Urothelium cell line (cell line): Measurements from ENCODE around the gene B4GALT6.
A peak's percentile ranks its signal among the peaks of the same experiment; 100 is the strongest.
"Not testable (repeated sequence)": the region's sequence is repeated elsewhere in the genome, so short reads cannot be mapped to it uniquely, and the experiment has no call there.

Source experiments
- DNase-seq: peaks from one replicate; pipeline ENCODE4 v3.0.0; 2011; ENCODE audit warnings: low spot score, mixed read lengths
- FAIRE-seq: peaks from 2 replicates; lab custom pipeline; 2011; peaks lifted over from hg19 to GRCh38; lab: Jason Lieb, UNC

B4GALT6 gene

GRCh38 chr18:31684279-31685096 is at the start of gene B4GALT6:
B4GALT6 (minus strand) TSS chr18:31684581; CDS start chr18:31684426, 155 bp downstream.
- FAIRE-seq (no peak), DNase-seq (peak; percentile 64)

GRCh38 chr18:31731628-31732027 is 47.2 kb upstream of the B4GALT6 start:
- FAIRE-seq: no peak
- DNase-seq: no peak

- DNase-seq, FAIRE-seq: not testable (repeated sequence)
Measured at GRCh38 chr18:31729196-31729595, 44.8 kb upstream of the B4GALT6 start.

- FAIRE-seq: no peak
- DNase-seq: no peak
Measured at GRCh38 chr18:31723990-31724711, 39.8 kb upstream of the B4GALT6 start.

GRCh38 chr18:31723639-31723989 is 39.2 kb upstream of the B4GALT6 start:
- DNase-seq (no peak), FAIRE-seq (no peak)

- FAIRE-seq (no peak), DNase-seq (peak; percentile 61)
Measured at GRCh38 chr18:31722369-31722957, 38.1 kb upstream of the B4GALT6 start.

- FAIRE-seq: no peak
Measured at GRCh38 chr18:31721601-31722000, 37.2 kb upstream of the B4GALT6 start.

GRCh38 chr18:31720867-31721266 is 36.5 kb upstream of the B4GALT6 start:
- FAIRE-seq: no peak
- DNase-seq: no peak

More at GRCh38 chr18:31721601-31722000, 37.2 kb upstream of the B4GALT6 start:
- no peak for DNase-seq

- DNase-seq (no peak), FAIRE-seq (no peak)
Measured at GRCh38 chr18:31719363-31720006, 35.1 kb upstream of the B4GALT6 start.

GRCh38 chr18:31718386-31718785 is 34.0 kb upstream of the B4GALT6 start:
- no peak for FAIRE-seq
- no peak for DNase-seq

- FAIRE-seq (no peak), DNase-seq (no peak)
Measured at GRCh38 chr18:31716362-31716761, 32.0 kb upstream of the B4GALT6 start.

GRCh38 chr18:31711365-31712172 is 27.2 kb upstream of the B4GALT6 start:
- no peak for FAIRE-seq
- DNase-seq: no peak

GRCh38 chr18:31710826-31711225 is 26.4 kb upstream of the B4GALT6 start:
- FAIRE-seq (no peak), DNase-seq (no peak)

GRCh38 chr18:31707815-31708214 is 23.4 kb upstream of the B4GALT6 start:
- FAIRE-seq: no peak
- no peak for DNase-seq

- no peak for FAIRE-seq
- no peak for DNase-seq
Measured at GRCh38 chr18:31702449-31702848, 18.1 kb upstream of the B4GALT6 start.

GRCh38 chr18:31701744-31702143 is 17.4 kb upstream of the B4GALT6 start:
- FAIRE-seq (no peak), DNase-seq (no peak)

GRCh38 chr18:31700990-31701389 is 16.6 kb upstream of the B4GALT6 start:
- FAIRE-seq: no peak
- no peak for DNase-seq

- no peak for DNase-seq
- no peak for FAIRE-seq
Measured at GRCh38 chr18:31697351-31698298, 13.2 kb upstream of the B4GALT6 start.

- DNase-seq (no peak), FAIRE-seq (no peak)
Measured at GRCh38 chr18:31695989-31696388, 11.6 kb upstream of the B4GALT6 start.
